NCI-H226 (cell line): ENCODE data around the gene EDC3.
A peak's percentile ranks its signal among the peaks of the same experiment; 100 is the strongest.
"Not testable (repeated sequence)": the region's sequence is repeated elsewhere in the genome, so short reads cannot be mapped to it uniquely, and the experiment has no call there.

Source experiments
- DNase-seq: peaks from one replicate; pipeline ENCODE4 v3.0.0-alpha.2; 2015

The EDC3 gene

DNA sequence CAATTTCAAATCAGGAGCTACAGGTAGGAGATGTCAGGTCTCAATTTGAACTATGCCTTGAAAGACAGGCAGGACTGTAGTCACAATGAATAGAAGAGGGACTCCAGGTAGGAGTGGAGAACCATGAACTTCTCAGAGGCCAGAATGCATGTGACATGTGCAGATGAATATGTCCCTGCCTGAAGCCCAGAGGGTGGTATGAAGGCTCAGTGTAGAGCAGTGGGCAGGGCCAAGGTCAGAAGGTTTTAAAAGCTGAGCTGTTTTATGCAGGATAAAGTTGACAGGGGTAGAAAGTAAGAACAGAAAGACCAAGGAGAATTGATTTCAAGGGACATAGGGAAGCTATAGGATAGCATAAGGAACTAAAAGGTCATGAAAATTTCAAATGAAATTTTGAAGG is 49.3 kb downstream of the EDC3 start:
- no peak for DNase-seq

DNA sequence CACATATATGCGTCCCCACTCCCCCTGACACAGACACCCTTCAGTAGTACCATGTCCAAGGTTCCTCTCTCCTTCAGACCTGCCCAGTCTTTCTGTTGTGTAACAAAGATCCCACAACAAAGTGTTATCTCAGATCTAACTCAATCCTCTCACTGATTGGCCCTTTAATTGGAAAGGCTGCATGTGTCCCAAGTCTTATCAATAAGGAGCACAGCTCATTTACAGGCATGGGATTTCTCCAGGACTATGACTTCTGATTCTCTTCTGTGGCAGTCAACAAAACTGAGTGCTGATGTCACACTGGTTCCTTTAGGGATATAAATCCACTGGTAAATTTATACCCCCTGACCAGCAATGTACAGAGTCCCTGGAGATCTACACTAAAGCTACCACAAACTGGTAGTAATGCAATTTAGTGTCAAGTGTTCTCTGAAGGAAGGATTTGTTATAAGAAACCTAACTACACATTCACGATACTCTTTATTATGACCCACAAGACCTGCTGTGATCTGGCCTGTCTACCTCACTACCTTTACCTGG is 52.1 kb downstream of the EDC3 start:
- no peak for DNase-seq

DNA sequence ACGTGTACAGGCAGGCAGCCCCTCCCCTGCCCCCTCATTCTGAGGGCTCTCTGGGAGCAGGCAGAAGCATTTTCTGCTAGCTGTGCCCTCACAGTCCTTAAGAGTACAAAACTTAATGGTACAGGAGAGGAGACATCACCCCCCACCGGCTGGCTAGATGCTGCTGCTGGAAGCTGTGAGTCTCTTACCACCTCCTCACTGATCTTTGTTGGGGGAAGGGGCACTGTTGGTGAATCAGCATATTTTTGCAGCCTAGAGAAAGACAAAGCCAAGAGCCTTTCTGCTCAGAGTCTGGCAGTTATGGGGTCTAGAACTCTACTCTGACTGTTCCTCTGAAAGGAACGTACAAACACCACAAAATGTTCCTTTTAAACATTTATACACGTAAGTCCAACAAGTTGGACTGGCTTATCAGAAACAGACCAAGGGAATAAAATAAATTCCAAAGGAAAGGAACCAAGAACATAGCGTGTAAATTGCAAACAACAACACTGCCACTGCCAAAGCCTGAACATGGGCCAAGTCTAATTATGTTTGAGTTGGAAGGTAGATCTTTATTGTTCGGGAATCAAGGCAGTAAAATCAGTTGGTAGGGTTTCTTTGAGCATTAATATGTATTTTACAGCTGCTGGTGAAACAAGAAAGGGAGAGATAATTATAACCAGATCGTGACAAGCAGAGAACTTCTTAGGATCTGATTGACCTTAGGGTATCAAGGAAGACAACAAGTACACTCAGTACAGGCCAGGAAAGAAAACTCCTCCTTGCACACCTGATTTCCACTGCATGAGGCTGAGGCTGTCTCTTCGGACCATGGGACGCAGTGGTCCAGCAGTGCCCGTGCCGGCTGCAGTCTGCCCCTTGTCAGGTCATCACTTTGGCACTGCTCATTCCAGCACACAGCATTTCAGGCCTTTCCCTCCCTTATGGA is 52.8 kb downstream of the EDC3 start:
- DNase-seq: no peak

DNA sequence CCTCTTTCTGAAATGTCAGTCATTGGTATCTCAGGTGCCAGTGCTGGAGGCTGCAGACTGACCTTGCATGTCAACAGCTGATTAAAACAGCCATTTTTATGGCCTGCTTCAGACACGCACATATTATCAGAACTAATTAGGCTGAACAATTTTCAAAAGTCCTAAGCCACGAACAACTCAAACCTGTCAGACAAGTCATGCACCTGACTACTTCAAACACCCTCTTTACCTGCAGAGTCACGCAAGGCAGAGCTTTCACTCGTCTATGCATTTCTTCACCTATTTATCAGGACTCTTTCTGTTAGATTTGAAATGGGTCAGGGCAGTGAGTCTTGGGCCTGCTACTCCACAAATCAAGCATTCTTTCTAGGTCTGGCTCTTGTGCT is 53.5 kb downstream of the EDC3 start:
- no peak for DNase-seq

DNA sequence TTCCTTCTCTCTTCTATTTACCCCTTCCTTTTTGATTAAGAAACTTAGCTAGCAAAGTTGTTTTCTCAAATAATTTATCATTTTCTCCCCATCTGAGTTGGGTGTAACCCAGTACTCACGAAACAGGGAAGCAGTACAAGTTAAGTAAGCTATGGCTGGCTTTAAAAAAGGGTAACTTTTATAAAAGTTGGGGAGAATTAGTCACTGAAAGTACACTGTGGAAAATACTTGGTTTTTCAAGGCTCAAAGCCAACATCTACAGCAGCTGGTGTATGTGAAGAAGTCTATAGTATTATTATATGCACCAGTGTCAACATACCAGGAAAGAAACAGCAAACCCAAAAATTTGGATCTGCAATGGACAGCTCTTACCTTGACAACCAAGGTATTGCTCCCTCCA is 54.7 kb downstream of the EDC3 start:
- DNase-seq: no peak

GRCh38 chr15:74636984-74637383 is 58.8 kb downstream of the EDC3 start:
- no peak for DNase-seq

DNA sequence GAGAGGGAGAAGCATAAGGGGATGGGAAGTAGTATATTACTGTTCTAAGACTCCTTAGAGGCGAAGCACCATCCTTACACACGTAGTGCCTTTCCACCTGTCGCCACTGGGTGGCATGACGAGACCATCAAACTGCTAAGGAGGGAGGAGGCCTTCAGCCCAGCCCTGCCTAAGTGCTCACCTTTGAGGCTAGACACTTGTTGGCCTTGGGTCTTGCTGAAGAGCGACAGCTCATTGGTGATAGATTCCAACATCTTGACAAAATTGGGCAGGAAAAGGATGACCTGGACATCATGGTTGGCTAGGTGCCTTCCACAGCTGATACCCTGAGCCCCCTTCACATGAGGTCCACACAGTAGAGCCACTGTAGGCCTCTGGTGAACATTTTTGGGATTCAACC is 60.6 kb downstream of the EDC3 start:
- peak; percentile 47 for DNase-seq

DNA sequence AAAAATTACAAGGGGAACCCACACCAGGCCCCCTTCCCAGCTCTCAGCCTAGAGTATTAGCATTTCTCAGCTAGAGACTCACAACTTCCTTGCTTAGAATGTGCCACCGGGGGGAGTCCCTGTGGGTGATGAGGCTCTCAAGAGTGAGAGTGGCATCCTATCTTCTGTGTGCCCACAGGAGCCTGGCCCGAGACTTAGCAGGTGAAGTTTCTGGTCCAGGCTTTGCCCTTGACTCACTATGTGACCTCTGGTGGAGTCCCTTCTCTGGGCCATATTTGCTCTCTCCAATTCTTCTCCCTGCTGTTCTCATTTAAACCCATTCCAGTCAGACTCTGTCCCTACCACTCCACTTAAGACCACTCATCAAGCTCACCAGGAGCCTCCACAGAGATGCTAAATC is 62.0 kb downstream of the EDC3 start:
- no peak for DNase-seq

GRCh38 chr15:74632601-74633000 is 63.2 kb downstream of the EDC3 start:
- DNase-seq: no peak

DNA sequence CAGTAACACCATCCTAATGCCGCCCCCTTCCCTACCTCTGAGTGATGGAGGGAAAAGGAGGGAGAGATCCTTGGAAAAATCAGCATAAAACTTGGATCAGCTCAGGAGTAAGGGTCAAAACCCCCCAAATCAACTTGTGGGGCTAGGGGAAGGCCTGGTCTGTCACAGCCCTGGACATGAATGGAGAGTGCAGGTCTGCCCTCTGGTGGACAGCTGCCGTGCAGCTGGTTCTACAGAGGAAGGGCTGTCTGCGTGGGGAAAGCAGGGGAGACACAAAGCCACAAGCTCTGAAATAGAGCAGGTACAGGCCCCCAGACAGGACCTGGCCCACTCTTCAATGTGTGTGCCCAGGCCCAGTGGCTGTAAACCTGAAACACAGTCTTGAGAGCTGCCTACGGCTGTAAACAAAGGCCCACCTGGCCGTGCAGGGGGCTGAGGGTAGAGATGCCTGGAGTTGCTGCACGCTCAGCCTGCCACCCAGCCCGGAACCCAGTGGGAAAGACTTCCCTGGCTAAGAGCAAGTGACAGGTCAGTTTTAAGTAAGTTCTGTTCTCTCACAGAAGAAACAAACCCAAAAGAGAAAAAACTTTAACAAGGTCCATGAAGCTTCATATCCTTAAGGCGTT is 63.8 kb downstream of the EDC3 start:
- DNase-seq: peak; percentile 38

DNA sequence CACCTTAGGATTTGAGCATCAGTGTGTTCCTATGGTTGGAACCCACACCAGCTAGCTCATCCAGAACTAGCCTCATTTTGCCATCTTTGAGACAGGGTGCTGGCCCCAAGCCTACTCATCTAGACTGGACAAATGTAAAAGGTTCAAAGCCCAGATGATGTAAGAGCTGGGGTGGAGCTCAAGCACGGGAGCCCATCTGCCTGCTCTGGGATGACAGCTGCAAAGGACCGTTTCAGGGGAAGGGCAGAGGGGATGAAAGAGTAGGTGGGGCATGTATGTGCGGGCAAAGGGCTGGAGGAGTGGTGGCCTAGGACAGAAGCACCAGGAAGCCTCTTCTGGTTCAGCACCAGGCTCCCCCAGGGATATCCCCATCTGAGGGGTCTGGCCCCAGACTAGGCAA is 64.4 kb downstream of the EDC3 start:
- DNase-seq: no peak

DNA sequence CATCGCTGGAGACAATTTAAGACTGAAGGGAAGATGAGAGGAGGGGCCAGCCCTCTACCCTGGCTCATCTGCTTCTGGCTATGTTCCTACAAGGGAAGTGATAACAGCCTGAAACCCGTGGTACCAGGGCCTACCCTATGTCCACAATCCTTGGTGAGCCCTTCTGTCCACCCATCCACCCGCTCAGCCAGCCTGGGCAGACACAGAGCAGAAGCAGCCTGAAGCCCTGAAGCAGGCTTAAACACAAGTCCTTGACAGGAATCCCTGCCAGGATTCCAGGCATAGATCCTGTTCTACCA is 64.8 kb downstream of the EDC3 start:
- DNase-seq: no peak

GRCh38 chr15:74630284-74631086 is 65.3 kb downstream of the EDC3 start:
- no peak for DNase-seq

DNA sequence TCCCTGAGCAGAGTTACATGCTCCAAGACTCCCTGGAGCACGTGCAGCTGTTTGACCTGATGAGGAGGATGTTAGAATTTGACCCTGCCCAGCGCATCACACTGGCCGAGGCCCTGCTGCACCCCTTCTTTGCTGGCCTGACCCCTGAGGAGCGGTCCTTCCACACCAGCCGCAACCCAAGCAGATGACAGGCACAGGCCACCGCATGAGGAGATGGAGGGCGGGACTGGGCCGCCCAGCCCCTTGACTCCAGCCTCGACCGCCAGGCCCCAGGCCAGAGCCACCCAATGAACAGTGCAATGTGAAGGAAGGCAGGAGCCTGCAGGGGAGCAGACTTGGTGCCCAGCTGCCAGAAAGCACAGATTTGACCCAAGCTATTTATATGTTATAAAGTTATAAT is 66.1 kb downstream of the EDC3 start:
- not testable (repeated sequence) for DNase-seq

DNA sequence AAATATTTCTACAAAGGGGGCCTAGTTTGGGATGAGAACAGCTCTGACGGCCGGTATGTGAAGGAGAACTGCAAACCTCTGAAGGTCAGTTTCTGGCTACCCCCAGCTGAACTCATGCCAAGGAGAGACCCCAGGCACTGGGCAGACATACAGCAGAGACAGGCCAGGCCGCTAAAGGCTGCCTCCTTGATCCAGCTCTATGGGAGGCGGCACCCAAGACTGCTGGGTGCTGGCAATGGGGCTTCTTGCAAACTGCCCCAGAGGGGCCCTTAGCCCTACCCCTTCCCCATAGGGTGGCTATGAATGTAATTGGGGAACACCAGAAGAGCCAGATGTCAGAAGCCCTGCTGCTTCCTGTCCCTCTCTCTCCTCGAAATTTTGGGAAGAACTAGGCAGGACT is 66.9 kb downstream of the EDC3 start:
- no peak for DNase-seq

GRCh38 chr15:74628199-74628598 is 67.6 kb downstream of the EDC3 start:
- DNase-seq: no peak

DNA sequence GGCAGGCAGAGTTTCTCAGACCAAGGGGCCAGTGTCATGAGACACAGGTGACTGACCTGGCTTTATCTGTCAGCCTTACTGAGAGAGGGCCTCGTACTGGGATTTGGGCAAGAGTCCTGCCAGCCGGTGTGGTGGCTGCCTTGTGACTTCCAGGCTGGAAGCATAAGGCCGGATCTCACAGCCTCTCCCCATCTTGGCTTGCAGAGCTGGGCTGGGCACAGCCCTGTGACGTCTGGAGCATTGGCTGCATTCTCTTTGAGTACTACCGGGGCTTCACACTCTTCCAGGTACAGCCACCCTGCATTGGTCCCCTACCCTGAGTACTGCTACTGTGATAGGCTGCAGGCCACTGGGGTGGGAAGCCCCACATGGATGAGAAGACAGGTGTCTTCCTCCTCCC is 68.1 kb downstream of the EDC3 start:
- no peak for DNase-seq

DNA sequence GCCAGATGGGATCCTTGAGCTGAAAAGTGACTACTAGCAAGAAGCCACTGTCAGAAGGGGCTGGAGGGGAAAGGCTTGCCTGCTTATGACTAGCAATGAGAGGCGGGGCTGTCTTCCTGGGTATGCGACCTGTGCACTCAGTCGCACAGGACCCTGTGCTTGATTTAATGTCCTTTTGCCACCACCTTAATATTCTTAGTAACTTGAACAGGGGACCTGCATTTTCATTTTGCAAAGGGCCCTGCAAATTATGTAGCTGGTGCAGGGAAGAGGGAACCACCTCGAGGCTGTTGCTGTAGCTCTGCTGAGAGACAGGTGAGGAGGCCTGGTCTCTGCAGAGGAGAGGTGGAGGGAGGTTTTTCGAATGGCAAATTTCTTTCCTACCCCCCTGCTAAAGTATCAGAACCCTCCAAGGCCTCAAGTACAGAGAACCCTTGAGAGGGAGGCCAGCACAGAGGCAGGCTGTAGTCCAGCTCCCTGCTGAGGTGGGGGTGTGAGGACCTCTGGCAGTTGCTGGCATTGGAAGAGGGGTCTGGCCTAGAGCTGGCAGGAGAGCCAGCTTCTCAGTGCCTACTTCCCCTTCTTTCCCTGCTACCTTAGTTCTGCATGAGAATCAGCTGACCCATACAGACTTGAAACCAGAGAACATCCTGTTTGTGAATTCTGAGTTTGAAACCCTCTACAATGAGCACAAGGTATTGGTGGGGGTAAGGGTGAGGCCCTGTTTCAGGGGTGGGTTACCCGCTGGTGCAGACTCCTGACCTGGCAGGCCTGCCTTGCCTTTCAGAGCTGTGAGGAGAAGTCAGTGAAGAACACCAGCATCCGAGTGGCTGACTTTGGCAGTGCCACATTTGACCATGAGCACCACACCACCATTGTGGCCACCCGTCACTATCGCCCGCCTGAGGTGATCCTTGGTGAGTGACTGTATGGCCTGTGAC is 68.8 kb downstream of the EDC3 start:
- DNase-seq: no peak

GRCh38 chr15:74626336-74626735 is 69.5 kb downstream of the EDC3 start:
- DNase-seq: no peak

- DNase-seq: no peak
Observed at GRCh38 chr15:74625693-74626092, 70.1 kb downstream of the EDC3 start.

- no peak for DNase-seq
Observed at GRCh38 chr15:74624020-74624602, 71.7 kb downstream of the EDC3 start.

DNA sequence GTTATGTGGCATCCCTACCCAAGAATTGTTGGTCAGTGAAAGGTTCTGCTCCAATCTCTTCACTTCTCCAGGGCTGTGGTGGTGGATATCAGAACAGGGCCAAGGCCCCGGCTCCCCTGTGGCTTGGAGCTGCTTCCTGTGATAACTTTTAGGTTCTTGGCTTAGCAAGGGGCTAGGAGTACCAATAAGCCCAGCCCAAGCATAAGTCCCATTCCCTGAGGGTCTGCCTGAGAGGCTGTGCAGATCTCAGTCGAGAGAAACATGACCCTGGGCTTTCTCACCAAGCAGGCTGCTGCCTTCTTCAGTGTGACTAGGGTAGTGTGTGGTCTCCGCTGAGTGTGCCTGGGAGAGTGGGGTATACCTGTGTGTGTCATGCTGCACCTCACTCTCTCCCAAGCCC is 73.1 kb downstream of the EDC3 start:
- no peak for DNase-seq
